Activated CD8-positive, alpha-beta memory T cell treated with anti-CD3 and anti-CD28 coated beads for 36 hours (primary cell): ENCODE data around the gene SLC2A10. TPM values are rescaled to one million over a fixed set of nuclear protein-coding genes. Genes with fewer than 3 reads are reported as not detected.

Source experiments
- CTCF ChIA-PET: fragments of 350-600 bp; sonication (Branson Sonifier 250); formaldehyde crosslinking; loops from one replicate; lab custom pipeline; 2021; ENCODE audit warnings: antibody characterized with exemption; lab: Charles Lee
- POLR2A ChIA-PET: fragments of 350-600 bp; sonication (Branson Sonifier 250); formaldehyde crosslinking; loops from one replicate; lab custom pipeline; 2021; ENCODE audit warnings: antibody characterized with exemption; lab: Charles Lee
- total RNA-seq, 2 experiments: library from RNA; stranded (reverse); gene quantifications; one replicate each; pipeline ENCODE4 v1.2.3, GENCODE V29; 2021

SLC2A10 gene
- total RNA-seq, 2 experiments from 2014 or later: 0.04 TPM; not detected in 1

DNA sequence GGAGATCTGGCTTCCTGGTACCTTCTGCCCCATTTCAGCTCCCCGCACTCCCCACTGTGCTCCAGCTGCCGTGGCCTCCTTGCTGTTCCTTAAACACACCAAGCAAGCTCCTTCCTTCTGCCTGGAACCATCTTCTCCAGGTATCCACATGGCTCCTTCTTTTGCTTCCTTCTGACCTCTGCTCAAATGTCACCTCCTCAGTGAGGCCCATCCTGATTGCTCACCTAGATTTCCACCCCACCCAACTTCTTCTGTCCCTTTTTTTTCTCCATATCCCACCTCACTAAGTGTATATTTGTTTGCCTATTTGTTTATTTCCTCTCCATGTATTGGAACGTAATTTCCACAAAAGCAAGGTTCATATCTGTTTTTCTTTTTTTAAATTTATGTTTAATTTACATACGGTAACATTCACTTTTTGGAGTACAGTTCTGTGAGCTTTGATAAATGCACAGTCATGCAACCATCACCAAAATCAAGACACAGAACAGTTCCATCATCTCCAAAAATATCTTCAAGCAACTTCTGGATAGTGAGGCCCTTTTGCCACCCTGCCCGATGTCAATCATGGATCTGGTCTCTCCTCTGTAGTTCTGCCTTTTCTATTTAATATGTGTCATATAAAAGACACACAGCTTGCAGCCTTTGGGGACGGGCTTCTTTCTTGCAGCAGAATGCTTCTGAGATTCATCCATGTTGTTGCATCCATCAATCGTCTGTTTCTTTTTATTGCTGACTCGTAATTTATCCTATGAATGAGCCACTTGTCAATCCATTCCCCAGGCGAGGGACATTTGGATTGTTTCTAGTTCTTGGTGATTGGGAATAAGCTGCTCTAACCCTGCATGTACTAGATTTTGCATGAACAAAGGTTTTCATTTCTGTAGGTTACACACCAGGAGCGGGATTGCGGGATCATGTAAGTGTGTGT lies 46.3 kb downstream of the SLC2A10 start:
- ChIA-PET POLR2A (no interaction called here), CTCF (interaction anchor here (1.7 kb wide), 1 partner anchor 25 kb away, joined by 3 read pairs; no protein-coding TSS in a partner anchor)

DNA sequence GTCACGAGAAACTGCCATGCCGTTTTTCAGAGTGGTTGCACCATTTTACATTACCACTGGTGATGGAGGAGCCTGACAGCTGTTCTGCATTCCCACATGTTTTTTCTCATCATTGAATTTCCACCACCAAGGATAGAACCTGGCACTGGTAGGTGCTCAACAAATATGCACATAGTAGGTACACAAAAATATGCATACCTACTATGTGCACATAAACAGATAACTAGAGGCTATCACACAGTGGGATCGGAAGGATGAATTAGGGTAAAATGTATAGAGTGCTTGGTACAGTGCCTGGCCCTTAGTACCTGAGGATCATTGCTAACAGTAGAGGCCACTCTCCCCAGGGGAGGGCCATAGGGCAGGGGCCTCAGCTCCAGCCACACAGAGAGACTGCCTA lies 47.0 kb downstream of the SLC2A10 start:
- CTCF ChIA-PET: interaction anchor here (1.7 kb wide), 1 partner anchor 26 kb away, joined by 3 read pairs; no protein-coding TSS in a partner anchor
- POLR2A ChIA-PET: no interaction called here

DNA sequence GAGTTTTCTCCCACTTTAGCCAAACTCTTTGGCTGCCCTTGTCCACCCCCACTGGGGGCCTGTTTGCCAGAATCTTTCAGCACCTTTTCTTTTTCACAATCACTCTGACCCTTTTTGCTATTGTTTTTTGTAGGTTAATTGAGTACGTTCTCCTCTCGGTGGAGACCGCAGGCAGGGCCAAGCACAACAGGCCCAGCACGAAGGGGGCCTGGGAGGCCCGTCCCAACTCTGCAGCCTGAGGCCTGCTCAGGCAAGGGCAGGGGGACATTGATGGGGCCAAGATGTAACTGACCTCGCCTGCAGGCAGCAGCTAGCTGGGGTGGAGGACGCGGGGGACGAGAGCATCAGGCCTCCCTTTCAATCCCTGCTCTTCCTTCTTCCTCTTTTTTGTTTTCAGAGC lies 47.7 kb downstream of the SLC2A10 start:
- ChIA-PET POLR2A (no interaction called here), CTCF (no interaction called here)

GRCh38 chr20:46757754-46758678 lies 48.6 kb downstream of the SLC2A10 start:
- ChIA-PET POLR2A (no interaction called here), CTCF (interaction anchor here (0.5 to 1.1 kb wide), 3 partner anchors 9 to 412 kb away, joined by 3 read pairs; no protein-coding TSS in a partner anchor)

DNA sequence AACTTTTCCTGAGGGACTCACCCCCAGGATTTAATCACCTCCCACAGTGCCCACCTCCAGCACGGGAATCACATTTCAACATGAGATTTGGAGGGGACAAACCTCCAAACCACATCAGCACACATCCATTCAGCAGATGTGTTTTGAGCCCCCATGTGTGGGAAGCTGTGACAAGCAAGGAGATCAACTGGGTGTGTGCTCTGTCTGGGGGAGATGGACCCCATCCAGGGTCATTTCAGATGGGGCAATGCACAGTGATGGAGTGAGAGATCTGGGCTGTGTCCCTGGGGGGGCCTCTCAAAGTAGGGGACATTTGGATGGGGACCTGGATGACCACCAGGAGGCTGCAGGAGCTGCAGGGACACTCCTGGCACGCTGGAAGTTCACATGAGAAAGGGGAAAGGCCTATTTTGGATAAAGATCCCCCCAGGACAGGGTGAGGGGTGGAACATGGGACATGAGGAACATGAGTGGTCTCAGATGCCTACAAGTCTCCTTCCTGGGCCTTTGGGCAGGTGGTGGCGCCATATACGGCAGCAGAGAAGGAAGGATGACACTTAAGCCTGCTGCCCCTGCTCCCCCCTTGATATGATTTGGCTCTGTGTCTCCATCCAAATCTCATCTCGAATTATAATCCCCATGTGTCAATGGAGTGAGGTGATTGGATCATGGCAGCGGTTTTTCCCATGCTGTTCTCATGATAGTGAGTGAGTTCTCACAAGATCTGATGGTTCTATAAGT lies 49.6 kb downstream of the SLC2A10 start:
- ChIA-PET CTCF (no interaction called here), POLR2A (no interaction called here)

DNA sequence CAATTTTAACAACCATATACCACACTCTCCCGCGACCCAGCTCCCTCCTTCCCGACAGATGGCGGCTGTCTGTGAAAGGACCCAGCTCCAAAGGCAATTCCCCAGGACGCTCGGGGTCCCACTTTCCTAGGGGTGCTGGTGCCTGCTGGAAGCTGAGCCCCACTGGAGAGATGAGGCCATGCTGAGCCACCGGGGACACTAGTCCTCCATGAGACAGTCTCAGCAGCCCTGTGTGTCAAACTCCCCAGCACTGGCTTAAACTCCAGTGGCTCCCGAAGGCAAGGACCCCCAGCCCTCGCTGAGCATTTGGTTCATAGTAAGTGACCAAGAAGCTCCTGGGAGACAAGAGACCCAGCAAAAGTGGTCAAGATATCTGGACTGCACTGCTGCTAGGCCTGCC lies 52.1 kb downstream of the SLC2A10 start:
- CTCF ChIA-PET: no interaction called here
- POLR2A ChIA-PET: no interaction called here

DNA sequence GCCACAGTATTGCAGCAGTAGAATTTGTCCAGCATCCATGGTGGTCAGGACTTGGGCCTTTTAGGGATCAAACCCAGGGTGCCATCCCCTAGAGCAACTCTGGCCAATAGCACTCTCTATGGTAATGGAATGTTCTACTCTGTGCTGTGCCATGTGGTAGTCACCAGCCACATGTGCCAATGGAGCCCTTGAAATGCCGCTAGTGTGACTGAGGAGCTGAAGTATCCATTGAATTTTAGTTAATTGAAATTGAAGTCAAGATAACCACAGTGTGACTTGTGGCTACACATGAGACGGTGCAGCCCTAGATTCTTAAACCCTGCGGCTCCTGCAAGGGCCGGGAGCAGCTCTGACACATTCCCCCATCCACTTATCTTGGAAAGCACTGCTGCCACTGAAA lies 54.6 kb downstream of the SLC2A10 start:
- ChIA-PET POLR2A (no interaction called here), CTCF (interaction anchor here (0.7 kb wide), 1 partner anchor 437 kb away, joined by 4 read pairs; no protein-coding TSS in a partner anchor)

DNA sequence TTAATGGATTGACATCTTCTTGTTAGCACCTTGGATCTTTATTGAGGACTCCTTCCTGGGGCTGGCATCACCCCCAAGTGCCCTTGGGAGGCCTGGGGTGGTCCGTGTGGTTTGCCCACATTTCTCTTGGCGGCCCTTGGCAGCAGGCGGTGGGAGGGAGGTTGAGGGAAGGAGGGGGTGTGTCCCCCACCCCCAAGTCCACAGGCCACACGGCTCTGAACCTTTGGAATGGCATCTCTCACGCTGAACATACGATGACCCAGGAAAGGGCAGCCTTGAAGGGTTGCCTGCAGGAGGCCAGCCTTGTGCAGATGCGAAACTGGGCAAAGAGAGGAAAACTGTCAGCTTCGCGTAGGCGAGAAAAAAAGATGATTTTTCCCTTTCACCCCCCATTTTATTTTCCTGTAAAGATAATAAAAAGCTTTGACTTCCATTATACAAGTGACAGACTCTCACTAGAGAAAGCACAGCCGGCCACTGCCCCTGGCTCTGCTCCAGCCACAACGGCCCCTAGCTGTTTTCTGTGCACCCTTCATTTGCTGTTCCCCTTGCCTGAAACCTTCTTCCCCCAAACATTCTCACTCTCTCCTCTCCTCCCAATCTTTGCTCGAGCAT lies 56.2 kb downstream of the SLC2A10 start:
- CTCF ChIA-PET: no interaction called here
- POLR2A ChIA-PET: no interaction called here

DNA sequence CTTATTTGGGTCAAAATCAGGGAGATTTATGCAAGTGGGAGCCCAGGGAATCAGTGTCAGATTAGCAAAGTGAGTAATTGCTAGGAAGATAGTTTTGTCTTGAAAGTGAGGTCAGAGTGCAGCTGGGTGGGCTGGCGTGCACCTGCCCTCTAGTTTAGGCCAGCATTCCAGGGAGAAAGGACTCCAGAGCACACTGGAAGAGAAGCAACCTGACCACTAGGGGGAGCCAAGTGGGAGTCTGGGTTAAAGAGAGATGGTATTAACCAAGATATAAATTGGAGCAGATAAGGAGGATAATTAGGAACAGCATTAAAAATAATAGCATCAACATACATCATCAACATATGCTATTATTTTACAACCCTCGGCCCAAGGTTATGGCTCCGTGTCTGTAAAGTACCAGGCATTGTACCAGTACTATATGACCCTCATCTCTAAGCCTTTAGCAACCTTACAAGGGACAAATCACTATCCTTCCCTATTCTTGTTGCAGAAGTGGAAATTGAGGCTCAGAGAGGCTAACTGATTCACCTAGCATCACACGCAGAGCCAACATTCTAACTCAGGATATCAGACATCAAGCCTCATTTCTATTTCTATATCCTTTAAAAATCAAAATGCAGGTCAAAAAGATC lies 57.8 kb downstream of the SLC2A10 start:
- CTCF ChIA-PET: no interaction called here
- POLR2A ChIA-PET: no interaction called here

DNA sequence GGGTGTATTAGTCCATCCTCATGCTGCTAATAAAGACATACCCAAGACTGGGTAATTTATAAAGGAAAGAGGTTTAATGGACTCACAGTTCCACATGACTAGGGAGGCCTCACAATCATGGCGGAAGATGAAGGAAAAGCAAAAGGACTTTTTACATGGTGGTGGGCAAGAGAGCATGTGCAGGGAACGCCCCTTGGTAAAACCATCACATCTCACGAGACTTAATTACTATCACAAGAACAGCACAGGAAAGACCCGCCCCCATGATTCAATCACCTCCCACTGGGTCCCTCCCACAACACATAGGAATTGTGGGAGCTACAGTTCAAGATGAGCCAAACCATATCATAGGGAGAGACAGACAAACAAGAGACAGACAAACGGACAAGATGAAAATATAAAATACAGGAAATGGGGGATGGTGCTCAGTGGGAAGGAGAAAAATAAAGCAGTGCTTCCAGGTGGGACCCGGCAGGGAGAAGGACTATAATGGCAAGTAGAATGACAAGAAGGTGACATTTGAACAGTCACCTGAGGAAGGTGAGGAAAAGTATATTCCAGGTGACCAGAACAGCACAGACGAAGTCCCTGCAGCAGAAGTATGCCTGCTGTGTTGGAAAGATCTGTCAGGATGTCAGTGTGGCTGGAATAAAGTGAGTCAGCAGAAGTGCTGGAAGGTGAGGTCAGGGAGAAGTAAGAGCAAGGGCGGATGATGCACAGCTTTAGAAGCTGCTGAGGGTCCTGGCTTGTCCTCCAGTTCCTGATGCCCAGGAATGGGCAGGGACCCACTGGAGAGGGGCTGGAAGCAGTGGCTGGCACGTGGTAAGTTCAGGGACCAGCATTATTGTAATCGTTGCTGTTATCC lies 61.1 kb downstream of the SLC2A10 start:
- ChIA-PET CTCF (no interaction called here), POLR2A (no interaction called here)

GRCh38 chr20:46771195-46771588 lies 61.7 kb downstream of the SLC2A10 start:
- CTCF ChIA-PET: no interaction called here
- POLR2A ChIA-PET: no interaction called here

- ChIA-PET POLR2A (no interaction called here), CTCF (no interaction called here)
Observed at GRCh38 chr20:46772901-46773300, 63.5 kb downstream of the SLC2A10 start.

DNA sequence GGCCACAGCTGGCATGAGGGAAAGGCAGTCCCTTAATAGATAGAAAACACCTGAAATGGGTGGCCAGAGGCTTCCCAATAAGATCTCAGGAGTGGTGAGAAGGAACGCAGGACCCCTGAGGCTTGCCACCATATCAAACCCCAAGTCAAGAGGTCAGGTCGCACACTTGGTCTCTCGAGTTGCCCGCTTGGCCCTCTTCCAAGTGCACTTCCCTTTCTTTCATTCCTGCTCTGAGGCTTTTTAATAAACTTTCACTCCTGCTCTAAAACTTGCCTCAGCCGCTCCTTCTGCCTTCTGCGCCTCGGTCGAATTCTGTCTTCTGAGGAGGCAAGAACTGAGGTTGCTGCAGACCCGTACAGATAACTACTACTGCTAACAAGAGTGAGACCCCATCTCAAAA lies 64.2 kb downstream of the SLC2A10 start:
- ChIA-PET CTCF (no interaction called here), POLR2A (no interaction called here)

- CTCF ChIA-PET: no interaction called here
- POLR2A ChIA-PET: no interaction called here
Observed at GRCh38 chr20:46774236-46774635, 64.8 kb downstream of the SLC2A10 start.

DNA sequence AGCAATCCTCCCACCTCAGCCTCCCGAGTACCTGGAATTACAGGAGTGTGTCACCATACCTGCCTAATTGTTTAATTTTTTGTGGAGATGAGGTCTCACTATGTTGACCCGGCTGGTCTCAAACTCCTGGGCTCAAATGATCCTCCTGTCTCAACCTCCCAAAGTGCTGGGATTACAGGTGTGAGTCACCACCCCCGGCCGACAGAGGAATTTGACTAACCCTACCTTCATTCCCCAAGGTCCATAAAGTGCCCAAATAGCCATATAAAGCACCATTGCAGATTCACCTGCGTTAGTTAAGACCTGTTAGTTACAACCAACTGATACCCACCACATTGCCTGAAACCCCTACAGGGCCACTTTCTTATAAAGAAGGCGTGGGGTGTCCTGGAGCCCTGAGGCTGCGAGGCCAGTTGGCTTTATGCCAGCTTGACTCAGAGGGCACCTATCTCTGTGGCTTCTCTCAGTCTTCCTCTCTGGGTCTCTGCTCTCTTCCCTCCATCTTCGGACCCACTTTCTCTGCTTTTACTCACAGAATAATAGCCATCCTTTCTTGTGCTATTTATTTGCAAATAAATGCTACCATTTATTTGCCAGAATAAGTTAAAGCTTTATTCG lies 65.6 kb downstream of the SLC2A10 start:
- ChIA-PET CTCF (no interaction called here), POLR2A (no interaction called here)

DNA sequence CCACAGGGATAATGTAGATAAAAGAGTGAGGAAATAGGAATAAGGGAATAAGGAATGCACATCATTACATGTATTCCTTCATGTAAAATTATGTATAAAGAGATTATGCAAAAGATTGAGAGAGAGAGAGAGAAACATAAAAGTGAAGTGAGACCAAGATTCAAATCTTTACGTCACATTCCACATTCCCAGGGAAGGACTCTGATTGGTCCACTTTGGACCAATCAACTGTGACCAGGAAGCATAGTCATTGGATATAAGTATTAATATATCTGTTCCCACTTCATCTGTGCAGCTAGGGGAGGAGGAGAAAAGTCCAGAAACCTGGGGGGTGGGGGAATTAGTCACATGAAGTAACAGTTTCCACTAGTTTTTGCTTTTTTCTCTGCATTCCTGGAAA lies 66.4 kb downstream of the SLC2A10 start:
- ChIA-PET POLR2A (no interaction called here), CTCF (no interaction called here)

- CTCF ChIA-PET: no interaction called here
- POLR2A ChIA-PET: no interaction called here
Observed at GRCh38 chr20:46777331-46777730, 67.9 kb downstream of the SLC2A10 start.
